ENCODE data around the gene NKAIN4. TPM values are rescaled to one million over a fixed set of nuclear protein-coding genes. Genes with fewer than 3 reads are reported as not detected.

NKAIN4 gene
- total RNA-seq, 1 experiment from 2014 or later, result not detected

DNA sequence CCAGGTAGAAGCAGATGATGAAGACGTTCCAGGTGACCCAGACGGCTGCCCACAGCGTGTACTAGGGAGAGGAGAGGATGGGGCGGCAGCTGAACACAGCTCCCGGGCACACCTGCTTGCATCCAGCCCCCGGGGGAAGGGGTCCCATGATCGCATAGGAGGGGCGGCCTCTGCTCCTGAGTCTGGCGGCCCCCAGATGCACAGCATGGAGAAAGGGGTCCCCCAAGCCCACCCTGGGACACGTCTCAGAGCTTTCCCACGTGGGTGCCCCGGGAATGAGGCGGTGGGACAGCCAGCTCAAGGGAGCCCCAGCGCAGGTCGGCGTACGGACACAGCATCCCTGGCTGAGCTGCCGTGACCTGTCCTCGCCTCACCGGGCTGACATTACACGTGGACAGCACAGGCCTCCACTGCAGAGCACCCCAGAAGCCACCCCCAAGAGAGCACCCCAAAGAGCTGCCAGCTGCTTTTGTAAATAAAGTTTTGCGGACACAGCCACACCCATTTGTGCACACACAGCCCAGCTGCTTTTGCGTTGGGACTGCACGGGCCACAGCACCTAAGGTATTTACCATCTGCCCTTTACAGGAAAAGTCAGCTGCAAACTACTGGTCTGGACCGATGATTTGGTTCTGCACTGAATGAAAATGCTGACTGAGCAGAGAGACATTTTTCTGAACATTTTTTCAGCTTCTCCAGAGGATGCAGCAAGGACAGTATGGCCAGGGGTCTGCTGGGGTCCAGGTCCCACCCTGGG, 5.2 kb downstream of the NKAIN4 start:
- no peaks in the 10 kb centered on the region for H3K9me3 ChIP-seq (ENCODE audit: insufficient read depth, low read depth)
- BruUV-seq (replicated peaks), result no TSS peak
- no peak overlapping the region for H3K27ac ChIP-seq
- H3K9me2 ChIP-seq (ENCODE audit: insufficient read depth), result no peaks in the 10 kb centered on the region
- H3K27me3 ChIP-seq (ENCODE audit: insufficient read depth, low read depth), result peaks cover 58% of the 10 kb centered on the region
- peaks cover 11% of the 10 kb centered on the region; the same call in 1 of the 2 replicates for H3F3A ChIP-seq (ENCODE audit: insufficient read depth, low read depth)
- no peak overlapping the region for H2AFZ ChIP-seq
- no peak overlapping the region for H3K4me3 ChIP-seq
- H3K36me3 ChIP-seq (ENCODE audit: low read depth), result no peaks in the 10 kb centered on the region
- TF ChIP-seq, protein P1, sequence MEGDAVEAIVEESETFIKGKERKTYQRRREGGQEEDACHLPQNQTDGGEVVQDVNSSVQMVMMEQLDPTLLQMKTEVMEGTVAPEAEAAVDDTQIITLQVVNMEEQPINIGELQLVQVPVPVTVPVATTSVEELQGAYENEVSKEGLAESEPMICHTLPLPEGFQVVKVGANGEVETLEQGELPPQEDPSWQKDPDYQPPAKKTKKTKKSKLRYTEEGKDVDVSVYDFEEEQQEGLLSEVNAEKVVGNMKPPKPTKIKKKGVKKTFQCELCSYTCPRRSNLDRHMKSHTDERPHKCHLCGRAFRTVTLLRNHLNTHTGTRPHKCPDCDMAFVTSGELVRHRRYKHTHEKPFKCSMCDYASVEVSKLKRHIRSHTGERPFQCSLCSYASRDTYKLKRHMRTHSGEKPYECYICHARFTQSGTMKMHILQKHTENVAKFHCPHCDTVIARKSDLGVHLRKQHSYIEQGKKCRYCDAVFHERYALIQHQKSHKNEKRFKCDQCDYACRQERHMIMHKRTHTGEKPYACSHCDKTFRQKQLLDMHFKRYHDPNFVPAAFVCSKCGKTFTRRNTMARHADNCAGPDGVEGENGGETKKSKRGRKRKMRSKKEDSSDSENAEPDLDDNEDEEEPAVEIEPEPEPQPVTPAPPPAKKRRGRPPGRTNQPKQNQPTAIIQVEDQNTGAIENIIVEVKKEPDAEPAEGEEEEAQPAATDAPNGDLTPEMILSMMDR (conservative IDR thresholded peaks at IDR 0.05), result no peak
- intact Hi-C loops (cut with micrococcal nuclease; ENCODE audit: unreplicated experiment), result no loop called here
- no peaks in the 10 kb centered on the region for H4K20me1 ChIP-seq (ENCODE audit: insufficient read depth)
- peaks cover 13% of the 10 kb centered on the region; the same call in 1 of the 2 replicates for H3K4me1 ChIP-seq (replicated peaks; ENCODE audit: insufficient read depth)
- CTCF ChIA-PET, result no interaction called here
- no peak for DNase-seq
- POLR2A ChIA-PET (ENCODE audit: unreplicated experiment), result interaction anchor here (0.6 kb wide), 1 partner anchor 16 kb away, joined by 3 read pairs; no protein-coding TSS in a partner anchor
- H3K4me2 ChIP-seq, result peak overlapping the region; percentile 2; the same call in 1 of the 2 replicates
- H3K79me2 ChIP-seq (ENCODE audit: low read depth), result no peaks in the 10 kb centered on the region

DNA sequence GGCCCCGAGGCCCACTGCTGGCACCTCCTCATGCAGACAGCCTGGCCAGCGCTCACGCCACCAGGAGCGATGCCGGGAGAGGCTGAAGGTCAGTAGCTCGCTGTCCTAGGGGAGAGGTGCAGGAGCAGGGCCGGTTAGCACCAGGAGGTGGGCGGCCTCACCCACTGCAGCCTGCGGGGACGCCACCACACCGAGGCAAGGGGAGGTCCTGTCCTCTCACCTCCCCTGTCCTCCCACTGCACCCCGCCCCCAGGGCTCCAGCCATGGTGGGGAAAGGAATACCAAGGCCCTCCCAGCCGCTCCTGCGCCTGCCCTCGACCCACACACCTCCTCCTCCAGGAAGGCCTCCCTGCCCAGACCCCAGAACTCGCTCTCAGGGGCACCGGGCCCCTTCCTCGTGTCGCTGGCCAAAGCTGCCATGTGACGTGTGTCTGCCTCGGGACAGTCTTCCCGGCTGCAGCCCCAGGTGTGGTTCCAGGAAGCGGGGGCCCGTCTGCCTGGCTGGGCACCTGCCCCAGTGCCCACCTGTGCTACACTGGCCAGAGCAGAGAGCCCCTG, 6.5 kb downstream of the NKAIN4 start:
- Histone ChIP-seq H3K27ac (no peak overlapping the region), H2AFZ (no peak overlapping the region), H3K9me2 (ENCODE audit: insufficient read depth) (no peaks in the 10 kb centered on the region), H4K20me1 (ENCODE audit: insufficient read depth) (no peaks in the 10 kb centered on the region), H3K27me3 (ENCODE audit: insufficient read depth, low read depth) (peaks cover 53% of the 10 kb centered on the region), H3K4me3 (no peak overlapping the region), H3K79me2 (ENCODE audit: low read depth) (no peaks in the 10 kb centered on the region), H3K36me3 (ENCODE audit: low read depth) (no peaks in the 10 kb centered on the region), H3K9me3 (ENCODE audit: insufficient read depth, low read depth) (no peaks in the 10 kb centered on the region), H3K4me1 (replicated peaks; ENCODE audit: insufficient read depth) (peaks cover 13% of the 10 kb centered on the region; the same call in 1 of the 2 replicates), H3F3A (ENCODE audit: insufficient read depth, low read depth) (peaks cover 11% of the 10 kb centered on the region; the same call in 1 of the 2 replicates), H3K4me2 (no peak overlapping the region)
- CTCF ChIA-PET, result no interaction called here
- TF ChIP-seq, protein P1 (conservative IDR thresholded peaks at IDR 0.05), result no peak
- TF ChIP-seq EZH2 (IDR thresholded peaks at IDR 0.05; ENCODE audit: low read depth), result no peak
- BruUV-seq (replicated peaks), result no TSS peak
- POLR2A ChIA-PET (ENCODE audit: unreplicated experiment), result no interaction called here
- DNase-seq, result no peak
- intact Hi-C loops (cut with micrococcal nuclease; ENCODE audit: unreplicated experiment), result no loop called here

DNA sequence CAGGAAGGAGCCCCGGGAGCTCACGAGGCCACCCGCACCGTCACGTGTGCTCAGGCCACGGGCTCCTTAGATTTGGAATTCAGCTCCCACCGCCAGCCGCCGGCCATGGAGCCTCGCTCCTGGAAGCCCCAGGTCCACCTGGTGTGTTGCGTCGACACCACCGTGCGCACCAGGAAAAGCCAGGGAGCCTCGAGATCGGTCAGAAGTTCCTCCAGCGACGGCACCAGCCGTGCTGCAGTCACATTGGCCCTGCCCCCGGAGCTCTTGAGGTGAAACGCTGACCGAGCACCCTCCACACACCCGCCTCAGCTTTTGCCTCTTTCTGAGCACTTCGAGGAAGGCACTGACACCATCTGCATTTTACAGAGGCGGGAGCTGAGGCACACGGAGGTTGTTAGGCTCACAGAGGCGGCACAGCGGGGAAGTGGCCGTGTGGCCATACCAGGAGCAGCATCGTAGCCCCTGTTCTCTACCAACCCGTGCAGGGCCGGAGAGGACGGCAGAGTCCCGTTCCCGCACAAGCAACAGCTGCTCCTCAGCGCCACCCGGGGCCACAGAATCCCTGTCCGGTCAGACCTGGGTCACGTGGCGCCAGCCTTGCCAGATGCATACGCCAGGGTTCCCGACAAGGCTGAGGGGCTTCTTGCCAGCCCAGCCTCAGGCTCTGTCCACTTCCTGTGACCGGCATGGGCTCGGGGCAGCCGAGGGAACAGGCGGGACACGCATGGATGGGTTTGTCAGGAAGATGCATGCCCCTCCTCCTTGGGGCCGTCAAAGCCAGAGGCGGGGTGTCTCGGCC, 7.6 kb downstream of the NKAIN4 start:
- Histone ChIP-seq H3K9me2 (ENCODE audit: insufficient read depth) (no peaks in the 10 kb centered on the region), H2AFZ (no peak overlapping the region), H3K4me2 (peak overlapping the region; percentile 35; the same call in 1 of the 2 replicates), H3K36me3 (ENCODE audit: low read depth) (no peaks in the 10 kb centered on the region), H3K4me3 (no peak overlapping the region), H3K27me3 (ENCODE audit: insufficient read depth, low read depth) (peaks cover 46% of the 10 kb centered on the region), H3K4me1 (replicated peaks; ENCODE audit: insufficient read depth) (peaks cover 13% of the 10 kb centered on the region; the same call in 1 of the 2 replicates), H4K20me1 (ENCODE audit: insufficient read depth) (no peaks in the 10 kb centered on the region), H3K27ac (no peak overlapping the region), H3F3A (ENCODE audit: insufficient read depth, low read depth) (peaks cover 11% of the 10 kb centered on the region; the same call in 1 of the 2 replicates), H3K9me3 (ENCODE audit: insufficient read depth, low read depth) (no peaks in the 10 kb centered on the region), H3K79me2 (ENCODE audit: low read depth) (no peaks in the 10 kb centered on the region)
- POLR2A ChIA-PET (ENCODE audit: unreplicated experiment), result interaction anchor here (0.6 kb wide), 1 partner anchor 21 kb away, joined by 3 read pairs; no protein-coding TSS in a partner anchor
- BruUV-seq (replicated peaks), result no TSS peak
- no peak for TF ChIP-seq EZH2 (IDR thresholded peaks at IDR 0.05; ENCODE audit: low read depth)
- TF ChIP-seq, protein P1 (conservative IDR thresholded peaks at IDR 0.05), result no peak
- CTCF ChIA-PET, result interaction anchor here (2.3 kb wide), 1 partner anchor 23 kb away, joined by 8 read pairs; no protein-coding TSS in a partner anchor
- peak in 1 of 2 experiments; percentile 37 for DNase-seq
- intact Hi-C loops (cut with micrococcal nuclease; ENCODE audit: unreplicated experiment), result no loop called here

All from PC-9 (cell line).